OCI-LY7 (cell line): Measurements from ENCODE around the gene RIN3.

ENCODE experiments used
- CTCF ChIP-seq: fragments of 200-600 bp; sonication (generic); conservative IDR thresholded peaks from 2 replicates; pipeline ENCODE4 v1.5.1; 2014; ENCODE audit warnings: mild to moderate bottlenecking, antibody characterized with exemption, low read length, moderate library complexity, mixed read lengths
- EZH2phosphoT487 ChIP-seq: fragments of 200-600 bp; sonication (generic); IDR thresholded peaks from 2 replicates; pipeline ENCODE4 v1.6.1; 2018; ENCODE audit warnings: low read depth, borderline replicate concordance, mild to moderate bottlenecking, mixed run types, antibody characterized with exemption, low read length, moderate library complexity, mixed read lengths

- TF ChIP-seq CTCF (no peak), EZH2phosphoT487 (no peak)
These were observed 25.8 kb downstream of the RIN3 start for GRCh38 chr14:92539419-92539818.
